ENCODE data around the gene FCGR3A.

FCGR3A gene

DNA sequence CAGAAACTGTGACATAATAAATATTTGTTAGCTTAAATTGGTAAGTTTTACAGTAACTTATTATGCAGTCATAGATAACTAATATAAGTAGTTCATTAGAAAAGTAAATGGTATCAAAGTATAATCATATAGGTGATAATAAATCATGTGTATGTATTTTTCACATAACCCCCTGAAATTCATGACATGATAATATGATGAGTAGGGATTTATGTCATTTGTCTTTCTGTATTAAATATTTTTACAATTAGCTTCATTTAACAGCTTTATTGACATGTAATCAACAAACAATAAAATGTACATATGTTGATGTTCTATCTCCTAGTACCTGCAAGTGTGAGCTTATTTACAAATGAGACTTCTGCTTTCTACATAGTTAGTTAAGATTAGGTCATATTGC lies 54.1 kb downstream of the FCGR3A start:
- no peak overlapping the region for H3K4me2 ChIP-seq (ENCODE audit: insufficient read depth, low read length)
- H3K79me2 ChIP-seq (ENCODE audit: insufficient read depth, low read length), result no peaks in the 10 kb centered on the region
- H3K4me1 ChIP-seq (ENCODE audit: insufficient read depth, low read length), result no peaks in the 10 kb centered on the region
- H3K9me3 ChIP-seq (ENCODE audit: insufficient read depth, low read length, severe bottlenecking), result no peaks in the 10 kb centered on the region
- H3K27me3 ChIP-seq (ENCODE audit: insufficient read depth, low read length, poor library complexity), result peaks cover 35% of the 10 kb centered on the region
- no peak overlapping the region for H3K4me3 ChIP-seq (ENCODE audit: low read depth in 1 of 2, low read length in 2 of 2)
- no peak overlapping the region for H3K9ac ChIP-seq (ENCODE audit: low read depth, low read length)
- no peaks in the 10 kb centered on the region for H3K36me3 ChIP-seq (ENCODE audit: insufficient read depth, low read length)
- TF ChIP-seq CTCF (IDR thresholded peaks at IDR 0.05; ENCODE audit: borderline replicate concordance, extremely low read depth, low read length, poor library complexity, severe bottlenecking) (no peak), EZH2 (IDR thresholded peaks at IDR 0.05; ENCODE audit: borderline replicate concordance, low read depth, low read length, severe bottlenecking) (no peak)
- H4K20me1 ChIP-seq (ENCODE audit: insufficient read depth, low read length), result no peaks in the 10 kb centered on the region
- H2AFZ ChIP-seq (ENCODE audit: low read depth, low read length), result no peak overlapping the region
- no peak for DNase-seq
- no peak overlapping the region for H3K27ac ChIP-seq (ENCODE audit: low read length)
- no peak for ATAC-seq (ENCODE audit: insufficient read depth, low read depth)

DNA sequence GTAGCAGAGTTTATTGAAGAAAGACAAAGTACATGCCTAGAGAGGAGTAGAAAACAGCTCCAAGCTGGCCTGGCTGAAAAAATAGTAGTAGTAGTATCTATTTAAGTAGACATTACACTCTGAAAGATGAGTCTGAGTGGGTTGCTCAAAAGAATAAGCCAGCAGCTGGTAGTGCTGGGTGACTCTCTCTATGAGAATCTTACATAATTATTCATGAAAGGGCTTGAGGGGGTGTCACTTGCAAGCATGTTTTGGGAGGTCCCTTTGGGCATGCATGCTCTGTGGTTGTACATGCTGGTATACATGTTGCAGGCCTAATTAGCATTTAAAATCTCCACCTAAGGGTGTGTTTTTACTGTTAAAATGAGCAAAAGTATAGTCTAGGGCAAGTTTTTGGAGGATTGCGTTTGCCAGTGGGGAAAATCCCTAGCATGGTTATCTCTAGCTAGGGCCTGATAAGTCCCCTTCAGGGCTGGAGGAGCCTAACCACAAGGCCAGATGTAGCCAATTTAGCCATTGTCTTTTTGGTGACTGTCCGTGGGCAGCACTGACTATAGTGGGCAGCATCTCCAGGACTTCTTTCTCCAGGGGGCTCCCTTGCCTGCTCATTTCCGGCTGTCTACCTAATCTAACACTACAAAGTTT lies 55.4 kb downstream of the FCGR3A start:
- DNase-seq (no peak), ATAC-seq (ENCODE audit: insufficient read depth, low read depth) (no peak)
- no peaks in the 10 kb centered on the region for H4K20me1 ChIP-seq (ENCODE audit: insufficient read depth, low read length)
- H3K9me3 ChIP-seq (ENCODE audit: insufficient read depth, low read length, severe bottlenecking), result no peaks in the 10 kb centered on the region
- no peak overlapping the region for H3K9ac ChIP-seq (ENCODE audit: low read depth, low read length)
- no peak overlapping the region for H3K4me3 ChIP-seq (ENCODE audit: low read depth in 1 of 2, low read length in 2 of 2)
- H3K79me2 ChIP-seq (ENCODE audit: insufficient read depth, low read length), result no peaks in the 10 kb centered on the region
- H3K4me1 ChIP-seq (ENCODE audit: insufficient read depth, low read length), result no peaks in the 10 kb centered on the region
- TF ChIP-seq CTCF (IDR thresholded peaks at IDR 0.05; ENCODE audit: borderline replicate concordance, extremely low read depth, low read length, poor library complexity, severe bottlenecking) (no peak), EZH2 (IDR thresholded peaks at IDR 0.05; ENCODE audit: borderline replicate concordance, low read depth, low read length, severe bottlenecking) (no peak)
- peaks cover 34% of the 10 kb centered on the region for H3K27me3 ChIP-seq (ENCODE audit: insufficient read depth, low read length, poor library complexity)
- no peak overlapping the region for H3K27ac ChIP-seq (ENCODE audit: low read length)
- no peaks in the 10 kb centered on the region for H3K36me3 ChIP-seq (ENCODE audit: insufficient read depth, low read length)
- no peak overlapping the region for H2AFZ ChIP-seq (ENCODE audit: low read depth, low read length)
- H3K4me2 ChIP-seq (ENCODE audit: insufficient read depth, low read length), result no peak overlapping the region

GRCh38 chr1:161492827-161493226 lies 56.8 kb downstream of the FCGR3A start:
- Histone ChIP-seq H3K27me3 (ENCODE audit: insufficient read depth, low read length, poor library complexity) (peaks cover 42% of the 10 kb centered on the region), H3K4me3 (ENCODE audit: low read depth in 1 of 2, low read length in 2 of 2) (no peak overlapping the region), H4K20me1 (ENCODE audit: insufficient read depth, low read length) (no peaks in the 10 kb centered on the region), H3K79me2 (ENCODE audit: insufficient read depth, low read length) (no peaks in the 10 kb centered on the region), H3K4me1 (ENCODE audit: insufficient read depth, low read length) (no peaks in the 10 kb centered on the region), H3K4me2 (ENCODE audit: insufficient read depth, low read length) (no peak overlapping the region), H3K36me3 (ENCODE audit: insufficient read depth, low read length) (no peaks in the 10 kb centered on the region), H2AFZ (ENCODE audit: low read depth, low read length) (no peak overlapping the region), H3K27ac (ENCODE audit: low read length) (no peak overlapping the region), H3K9me3 (ENCODE audit: insufficient read depth, low read length, severe bottlenecking) (no peaks in the 10 kb centered on the region), H3K9ac (ENCODE audit: low read depth, low read length) (no peak overlapping the region)
- TF ChIP-seq CTCF (IDR thresholded peaks at IDR 0.05; ENCODE audit: borderline replicate concordance, extremely low read depth, low read length, poor library complexity, severe bottlenecking) (no peak), EZH2 (IDR thresholded peaks at IDR 0.05; ENCODE audit: borderline replicate concordance, low read depth, low read length, severe bottlenecking) (no peak)
- no peak for ATAC-seq (ENCODE audit: insufficient read depth, low read depth)
- no peak for DNase-seq

Measured in DND-41 (cell line).